ENCODE results near the gene TMEM143. TPM values are rescaled to one million over a fixed set of nuclear protein-coding genes. Genes with fewer than 3 reads are reported as not detected.

TMEM143 gene
- total RNA-seq (1 to 10 TPM; 3.5 to 6.7 TPM), polyA plus RNA-seq (ENCODE audit: insufficient read length in 2 of 2) (10 to 100 TPM; 10.0 to 14.7 TPM)
- long read RNA-seq, donor 1, partial matches to known transcripts, result 0 of 1 reads
- long read RNA-seq, donor 1, other reads (novel, unspliced or antisense), result 0 of 1 reads
- long read RNA-seq, donor 2, partial matches to known transcripts, result 19 of 25 reads
- long read RNA-seq, donor 2, other reads (novel, unspliced or antisense), result 6 of 25 reads
- long read RNA-seq, donor 3, result 0 reads
- long read RNA-seq, donor 4, result 0 reads

DNA sequence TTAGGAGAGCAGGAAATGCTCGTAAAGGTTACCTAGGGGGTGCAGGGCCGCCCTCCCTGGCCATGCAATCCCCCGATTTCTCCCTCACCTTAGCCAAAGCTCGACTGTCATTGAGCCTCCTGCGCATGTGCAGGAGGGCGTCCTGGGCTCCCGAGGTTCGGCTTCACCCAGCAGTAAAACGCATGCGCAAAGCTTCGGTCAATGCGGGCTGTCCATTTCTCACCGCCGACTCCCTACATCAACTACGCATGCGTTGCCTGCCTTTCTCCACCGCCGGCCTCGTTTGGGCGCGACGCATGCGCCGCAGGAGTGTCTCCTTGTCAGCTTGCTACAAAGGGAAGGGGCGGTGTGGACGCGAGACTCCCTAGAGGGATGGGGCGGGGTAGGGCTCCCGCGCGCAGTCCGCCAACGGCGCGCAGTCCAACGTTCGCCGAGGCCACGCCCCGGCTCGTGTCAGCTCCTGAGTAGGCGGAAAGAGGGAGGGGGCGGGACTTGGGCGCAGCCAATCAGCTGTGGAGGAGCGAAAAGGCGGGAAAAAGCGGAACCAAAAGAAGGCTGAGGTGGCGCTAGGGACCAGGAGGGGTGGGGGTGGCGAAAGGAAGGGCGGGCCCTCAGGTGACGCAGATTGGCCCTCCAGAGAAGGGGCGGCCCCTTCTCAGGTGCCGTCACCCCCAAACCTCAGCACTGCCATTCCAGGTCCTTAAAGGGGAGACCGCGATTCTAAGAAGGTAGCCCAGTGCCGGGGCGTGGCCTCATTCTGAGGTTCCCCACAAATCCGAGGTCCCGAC is at the start of gene TMEM143, which contains the start of gene SYNGR4:
Gene TMEM143, minus strand, starts transcription at position 131 of the 788 bp plus-strand sequence. Its CDS starts 20 bp downstream, at position 111.
Gene SYNGR4, plus strand, starts transcription at position 558 of the 788 bp plus-strand sequence. CDS start 1,476 bp downstream, outside the sequence.
- peak within 1 kb of the TSS; percentile 98 for H3K27ac ChIP-seq (ENCODE audit: low read depth, low read length)
- DNase-seq (ENCODE audit: low read depth in 4 of 6, low spot score in 6 of 6), result peak; percentile 100
- under 1% methylated on average over 57 of the region's 59 CpGs for WGBS (ENCODE audit: insufficient coverage)
- H3K4me1 ChIP-seq (ENCODE audit: control insufficient read depth, insufficient read depth, low read length), result peaks cover 20% of the 10 kb centered on the region
- H3K9me3 ChIP-seq (ENCODE audit: control insufficient read depth, insufficient read depth, low read length), result no peaks in the 10 kb centered on the region
- no peaks in the 10 kb centered on the region for H3K27me3 ChIP-seq (ENCODE audit: control insufficient read depth, insufficient read depth, low read length)
- H3K36me3 ChIP-seq (ENCODE audit: control insufficient read depth, insufficient read depth, low read length), result peaks cover under 1% of the 10 kb centered on the region
- H3K4me3 ChIP-seq (ENCODE audit: low read depth, low read length), result peak within 1 kb of the TSS; percentile 81

DNA sequence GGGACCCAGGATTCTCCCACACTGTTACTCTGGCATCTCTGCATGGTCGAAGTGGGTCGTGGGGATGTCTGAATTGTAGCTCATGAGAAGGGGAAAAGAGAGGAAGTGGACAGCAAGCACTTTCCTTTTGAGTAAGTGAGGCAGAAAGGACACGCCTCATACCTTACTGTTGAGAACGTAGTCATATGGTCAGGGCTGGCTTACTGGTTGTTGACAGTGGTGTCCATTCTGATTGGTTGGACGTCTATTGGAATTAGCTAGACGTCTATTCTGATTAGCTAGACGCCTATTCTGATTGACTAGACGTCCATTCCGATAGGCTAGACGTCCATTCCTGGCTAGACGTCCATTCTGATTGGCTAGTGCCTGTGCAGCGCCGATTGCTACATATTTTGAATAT is 42.1 kb upstream of the TMEM143 start:
- WGBS (ENCODE audit: insufficient coverage), result 87% methylated on average over 13 of the region's 13 CpGs
- Histone ChIP-seq H3K4me3 (ENCODE audit: low read depth, low read length) (no peak overlapping the region), H3K4me1 (ENCODE audit: control insufficient read depth, insufficient read depth, low read length) (peaks cover under 1% of the 10 kb centered on the region), H3K9me3 (ENCODE audit: control insufficient read depth, insufficient read depth, low read length) (no peaks in the 10 kb centered on the region), H3K27ac (ENCODE audit: low read depth, low read length) (no peak overlapping the region), H3K27me3 (ENCODE audit: control insufficient read depth, insufficient read depth, low read length) (no peaks in the 10 kb centered on the region), H3K36me3 (ENCODE audit: control insufficient read depth, insufficient read depth, low read length) (peaks cover 8% of the 10 kb centered on the region)
- DNase-seq (ENCODE audit: low read depth in 4 of 6, low spot score in 6 of 6), result no peak

DNA sequence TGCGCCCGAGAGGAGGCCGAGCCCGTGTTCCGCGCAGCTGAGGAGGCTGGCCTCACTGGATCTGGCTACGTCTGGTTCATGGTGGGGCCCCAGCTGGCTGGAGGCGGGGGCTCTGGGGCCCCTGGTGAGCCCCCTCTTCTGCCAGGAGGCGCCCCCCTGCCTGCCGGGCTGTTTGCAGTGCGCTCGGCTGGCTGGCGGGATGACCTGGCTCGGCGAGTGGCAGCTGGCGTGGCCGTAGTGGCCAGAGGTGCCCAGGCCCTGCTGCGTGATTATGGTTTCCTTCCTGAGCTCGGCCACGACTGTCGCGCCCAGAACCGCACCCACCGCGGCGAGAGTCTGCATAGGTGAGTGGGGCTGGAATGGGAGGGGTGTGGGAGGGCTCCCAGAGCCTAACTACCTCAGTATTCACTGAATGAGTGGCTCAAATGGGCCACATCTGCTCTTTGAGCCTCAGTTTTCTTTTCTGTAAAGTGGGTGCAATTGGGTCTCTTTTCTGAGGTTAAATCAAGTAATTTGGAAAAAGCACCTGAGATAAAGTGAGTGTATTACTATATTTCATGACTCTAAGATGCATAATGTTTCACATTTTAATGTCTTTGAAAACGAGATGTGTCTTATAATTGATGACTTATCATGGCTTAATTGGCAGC is 41.4 kb upstream of the TMEM143 start:
- Histone ChIP-seq H3K9me3 (ENCODE audit: control insufficient read depth, insufficient read depth, low read length) (no peaks in the 10 kb centered on the region), H3K4me1 (ENCODE audit: control insufficient read depth, insufficient read depth, low read length) (peaks cover 6% of the 10 kb centered on the region), H3K27me3 (ENCODE audit: control insufficient read depth, insufficient read depth, low read length) (no peaks in the 10 kb centered on the region), H3K36me3 (ENCODE audit: control insufficient read depth, insufficient read depth, low read length) (peaks cover 10% of the 10 kb centered on the region), H3K4me3 (ENCODE audit: low read depth, low read length) (no peak overlapping the region), H3K27ac (ENCODE audit: low read depth, low read length) (no peak overlapping the region)
- no peak for DNase-seq (ENCODE audit: low read depth in 4 of 6, low spot score in 6 of 6)
- 92% methylated on average over 22 of the region's 27 CpGs for WGBS (ENCODE audit: insufficient coverage)

DNA sequence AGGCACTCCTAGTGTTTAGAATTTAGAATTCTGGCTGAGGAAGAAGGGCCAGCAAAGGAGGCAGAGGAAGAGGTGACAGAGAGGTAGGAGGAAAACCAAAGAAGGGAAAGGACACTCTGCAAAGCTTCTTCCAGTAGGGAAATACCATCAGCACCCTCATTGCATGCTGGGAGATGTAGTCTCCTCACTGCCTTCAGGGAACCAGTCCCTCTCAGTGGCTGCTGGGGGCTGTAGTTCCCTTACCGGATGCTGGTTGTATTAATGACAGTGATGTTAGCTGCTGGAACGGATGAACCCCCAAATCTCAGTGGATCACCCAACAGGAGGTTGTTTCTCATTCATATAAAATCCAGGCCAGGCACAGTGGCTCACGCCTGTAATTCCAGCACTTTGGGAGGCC is 39.9 kb upstream of the TMEM143 start:
- Histone ChIP-seq H3K4me3 (ENCODE audit: low read depth, low read length) (no peak overlapping the region), H3K27ac (ENCODE audit: low read depth, low read length) (no peak overlapping the region), H3K9me3 (ENCODE audit: control insufficient read depth, insufficient read depth, low read length) (no peaks in the 10 kb centered on the region), H3K27me3 (ENCODE audit: control insufficient read depth, insufficient read depth, low read length) (no peaks in the 10 kb centered on the region), H3K4me1 (ENCODE audit: control insufficient read depth, insufficient read depth, low read length) (peaks cover 6% of the 10 kb centered on the region), H3K36me3 (ENCODE audit: control insufficient read depth, insufficient read depth, low read length) (peaks cover 14% of the 10 kb centered on the region)
- DNase-seq (ENCODE audit: low read depth in 4 of 6, low spot score in 6 of 6), result peak in 2 of 6 donors; percentile 76 to 92
- WGBS (ENCODE audit: insufficient coverage), result 40% methylated on average over 1 of the region's 3 CpGs

DNA sequence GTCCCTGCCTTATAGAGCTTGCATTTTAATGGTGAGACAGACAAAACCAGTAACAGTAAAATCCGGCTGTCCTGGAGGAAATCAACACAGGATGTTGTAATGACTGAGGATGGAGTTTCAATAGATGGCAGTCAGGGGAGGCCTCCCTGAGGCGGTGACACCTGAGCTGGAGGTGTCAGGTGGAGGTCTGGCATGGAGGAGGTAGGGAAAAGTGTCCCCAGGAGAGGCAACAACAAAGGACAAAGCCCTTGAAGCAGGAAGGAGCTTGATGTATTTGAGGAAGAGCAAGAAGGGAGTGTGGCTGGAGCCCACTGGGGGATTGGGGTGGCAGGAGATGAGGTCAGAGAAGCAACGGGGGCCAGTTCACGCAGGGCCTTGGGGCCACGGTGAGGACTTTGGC is 37.5 kb upstream of the TMEM143 start:
- 92% methylated on average over 4 of the region's 5 CpGs for WGBS (ENCODE audit: insufficient coverage)
- no peaks in the 10 kb centered on the region for H3K9me3 ChIP-seq (ENCODE audit: control insufficient read depth, insufficient read depth, low read length)
- H3K4me1 ChIP-seq (ENCODE audit: control insufficient read depth, insufficient read depth, low read length), result peaks cover 25% of the 10 kb centered on the region
- H3K27ac ChIP-seq (ENCODE audit: low read depth, low read length), result no peak overlapping the region
- peaks cover 14% of the 10 kb centered on the region for H3K36me3 ChIP-seq (ENCODE audit: control insufficient read depth, insufficient read depth, low read length)
- DNase-seq (ENCODE audit: low read depth in 4 of 6, low spot score in 6 of 6), result no peak
- peaks cover 16% of the 10 kb centered on the region for H3K27me3 ChIP-seq (ENCODE audit: control insufficient read depth, insufficient read depth, low read length)
- H3K4me3 ChIP-seq (ENCODE audit: low read depth, low read length), result no peak overlapping the region

DNA sequence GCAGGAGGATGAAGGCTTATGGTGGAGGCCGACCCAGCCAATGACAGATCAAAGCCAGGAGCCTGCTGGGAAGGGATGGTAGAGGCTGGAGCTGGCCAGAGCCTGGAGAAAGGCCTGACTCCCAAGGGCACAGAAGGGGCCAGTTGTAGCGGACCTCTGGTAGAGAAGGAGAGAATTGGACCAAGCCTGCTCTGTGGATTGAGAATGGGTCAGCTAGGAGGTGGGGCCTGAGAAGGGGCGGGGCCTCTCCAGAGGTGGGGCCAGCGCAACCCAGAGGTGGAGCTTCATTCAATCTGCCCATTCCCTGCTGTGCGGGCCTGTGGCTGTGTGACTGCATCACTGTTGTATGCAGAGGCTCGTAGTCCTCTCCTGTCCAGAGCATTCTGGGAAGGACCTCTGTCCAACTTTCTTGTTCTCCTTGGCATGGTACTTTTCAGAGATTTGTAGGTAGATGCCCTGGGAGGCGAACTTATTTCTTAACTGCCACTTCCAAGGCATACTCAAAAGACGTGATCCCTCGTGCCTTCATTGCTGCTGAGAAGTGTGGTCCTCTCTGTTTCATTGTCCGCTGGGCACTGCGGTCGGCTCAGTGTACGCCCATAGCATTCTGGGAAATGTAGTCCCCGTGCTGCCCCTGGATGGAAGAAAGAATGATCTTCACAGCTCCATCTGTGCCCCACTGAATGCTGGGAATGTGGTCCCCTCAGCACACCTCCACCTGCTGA is 36.4 kb upstream of the TMEM143 start:
- Histone ChIP-seq H3K27ac (ENCODE audit: low read depth, low read length) (no peak overlapping the region), H3K27me3 (ENCODE audit: control insufficient read depth, insufficient read depth, low read length) (peaks cover 27% of the 10 kb centered on the region)
- DNase-seq (ENCODE audit: low read depth in 4 of 6, low spot score in 6 of 6), result peak in 2 of 6 donors; percentile 55 to 77

DNA sequence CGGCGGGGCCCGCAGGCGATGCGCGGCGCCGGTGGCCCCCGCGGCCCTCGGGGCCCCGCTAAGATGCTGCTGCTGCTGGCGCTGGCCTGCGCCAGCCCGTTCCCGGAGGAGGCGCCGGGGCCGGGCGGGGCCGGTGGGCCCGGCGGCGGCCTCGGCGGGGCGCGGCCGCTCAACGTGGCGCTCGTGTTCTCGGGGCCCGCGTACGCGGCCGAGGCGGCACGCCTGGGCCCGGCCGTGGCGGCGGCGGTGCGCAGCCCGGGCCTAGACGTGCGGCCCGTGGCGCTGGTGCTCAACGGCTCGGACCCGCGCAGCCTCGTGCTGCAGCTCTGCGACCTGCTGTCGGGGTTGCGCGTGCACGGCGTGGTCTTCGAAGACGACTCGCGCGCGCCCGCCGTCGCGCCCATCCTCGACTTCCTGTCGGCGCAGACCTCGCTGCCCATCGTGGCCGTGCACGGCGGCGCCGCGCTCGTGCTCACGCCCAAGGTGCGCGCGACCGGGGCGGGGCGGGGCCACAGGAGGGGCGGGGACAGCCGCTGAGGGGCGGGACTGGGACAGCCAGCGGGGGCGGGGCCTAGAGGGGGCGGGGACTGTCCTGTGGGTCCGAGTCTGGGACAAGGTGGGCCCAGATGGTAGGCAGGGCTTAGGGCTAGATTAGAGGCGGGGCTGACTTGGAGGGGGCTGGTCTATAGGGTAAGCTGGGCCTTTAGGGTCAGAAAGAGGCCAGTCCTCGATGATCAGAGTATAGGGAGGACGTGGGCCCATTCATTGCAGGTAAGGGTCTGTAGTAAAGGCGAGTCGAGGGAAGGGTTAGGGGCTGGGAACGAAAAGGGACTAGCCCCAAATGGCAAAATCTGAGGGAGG is 34.9 kb upstream of the TMEM143 start:
- Histone ChIP-seq H3K4me3 (ENCODE audit: low read depth, low read length) (peak overlapping the region; percentile 31), H3K4me1 (ENCODE audit: control insufficient read depth, insufficient read depth, low read length) (peaks cover 52% of the 10 kb centered on the region), H3K36me3 (ENCODE audit: control insufficient read depth, insufficient read depth, low read length) (peaks cover 6% of the 10 kb centered on the region), H3K27me3 (ENCODE audit: control insufficient read depth, insufficient read depth, low read length) (peaks cover 39% of the 10 kb centered on the region), H3K27ac (ENCODE audit: low read depth, low read length) (no peak overlapping the region), H3K9me3 (ENCODE audit: control insufficient read depth, insufficient read depth, low read length) (no peaks in the 10 kb centered on the region)
- 6% methylated on average over 96 of the region's 104 CpGs for WGBS (ENCODE audit: insufficient coverage)
- DNase-seq (ENCODE audit: low read depth in 4 of 6, low spot score in 6 of 6), result peak in 2 of 6 donors; percentile 80 to 83

More for the DNA sequence above, 36.4 kb upstream of the TMEM143 start:
- Histone ChIP-seq H3K9me3 (ENCODE audit: control insufficient read depth, insufficient read depth, low read length) (no peaks in the 10 kb centered on the region), H3K4me1 (ENCODE audit: control insufficient read depth, insufficient read depth, low read length) (peaks cover 36% of the 10 kb centered on the region), H3K36me3 (ENCODE audit: control insufficient read depth, insufficient read depth, low read length) (peaks cover 13% of the 10 kb centered on the region), H3K4me3 (ENCODE audit: low read depth, low read length) (peak overlapping the region; percentile 18)
- WGBS (ENCODE audit: insufficient coverage), result 67% methylated on average over 8 of the region's 14 CpGs

DNA sequence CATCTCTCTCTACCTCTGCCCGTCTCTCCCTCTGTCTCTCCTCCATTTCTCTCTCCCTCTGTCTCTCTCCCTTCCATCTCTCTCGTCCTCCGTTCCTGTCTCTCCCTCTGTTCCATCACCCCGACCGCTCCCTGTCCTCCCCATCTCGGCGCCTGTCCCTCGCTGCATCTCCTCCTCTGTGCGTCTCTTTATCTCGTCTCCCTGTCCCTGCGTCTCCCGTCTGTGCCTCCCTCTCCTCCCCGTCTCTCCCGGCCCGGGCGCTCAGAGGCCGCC is 34.3 kb upstream of the TMEM143 start:
- DNase-seq (ENCODE audit: low read depth in 4 of 6, low spot score in 6 of 6), result peak in 1 of 6 donors; percentile 19
- Histone ChIP-seq H3K27me3 (ENCODE audit: control insufficient read depth, insufficient read depth, low read length) (peaks cover 41% of the 10 kb centered on the region), H3K9me3 (ENCODE audit: control insufficient read depth, insufficient read depth, low read length) (no peaks in the 10 kb centered on the region), H3K27ac (ENCODE audit: low read depth, low read length) (no peak overlapping the region), H3K4me3 (ENCODE audit: low read depth, low read length) (peak overlapping the region; percentile 31), H3K36me3 (ENCODE audit: control insufficient read depth, insufficient read depth, low read length) (peaks cover 6% of the 10 kb centered on the region), H3K4me1 (ENCODE audit: control insufficient read depth, insufficient read depth, low read length) (peaks cover 57% of the 10 kb centered on the region)
- 5% methylated on average over 17 of the region's 17 CpGs for WGBS (ENCODE audit: insufficient coverage)

Data from spinal cord (tissue), 10 donors.